GM12801 (cell line): Measurements from ENCODE around the gene AGAP1.

Experiments used
- TF ChIP-seq, protein P1 (sequence below): IDR thresholded peaks from one replicate; pipeline ENCODE4 v1.5.1; 2011; ENCODE audit warnings: control low read depth; ENCODE audit not compliant: insufficient read length; ENCODE audit errors: extremely low read depth

Gene AGAP1

DNA sequence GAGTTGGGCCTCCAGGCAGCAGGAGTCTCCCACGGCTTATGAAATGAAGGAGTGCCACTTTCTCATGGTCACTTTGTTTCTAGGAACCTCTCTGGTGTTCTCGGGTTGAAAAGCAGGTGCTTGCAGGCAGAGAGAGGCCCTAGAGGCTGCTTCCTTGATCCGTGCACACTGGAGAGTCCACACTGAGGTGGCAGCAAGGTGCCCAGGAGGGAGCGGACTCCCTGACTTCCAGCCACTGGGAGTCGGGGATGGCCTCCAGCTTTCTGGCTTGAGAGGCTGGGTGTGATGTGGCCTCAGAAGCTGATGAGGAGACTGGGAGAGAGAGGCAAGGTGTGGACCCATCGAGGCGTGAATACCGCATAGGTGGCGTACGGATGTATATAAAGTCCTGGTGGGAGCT lies 221.8 kb downstream of the AGAP1 start:
- TF ChIP-seq, protein P1, sequence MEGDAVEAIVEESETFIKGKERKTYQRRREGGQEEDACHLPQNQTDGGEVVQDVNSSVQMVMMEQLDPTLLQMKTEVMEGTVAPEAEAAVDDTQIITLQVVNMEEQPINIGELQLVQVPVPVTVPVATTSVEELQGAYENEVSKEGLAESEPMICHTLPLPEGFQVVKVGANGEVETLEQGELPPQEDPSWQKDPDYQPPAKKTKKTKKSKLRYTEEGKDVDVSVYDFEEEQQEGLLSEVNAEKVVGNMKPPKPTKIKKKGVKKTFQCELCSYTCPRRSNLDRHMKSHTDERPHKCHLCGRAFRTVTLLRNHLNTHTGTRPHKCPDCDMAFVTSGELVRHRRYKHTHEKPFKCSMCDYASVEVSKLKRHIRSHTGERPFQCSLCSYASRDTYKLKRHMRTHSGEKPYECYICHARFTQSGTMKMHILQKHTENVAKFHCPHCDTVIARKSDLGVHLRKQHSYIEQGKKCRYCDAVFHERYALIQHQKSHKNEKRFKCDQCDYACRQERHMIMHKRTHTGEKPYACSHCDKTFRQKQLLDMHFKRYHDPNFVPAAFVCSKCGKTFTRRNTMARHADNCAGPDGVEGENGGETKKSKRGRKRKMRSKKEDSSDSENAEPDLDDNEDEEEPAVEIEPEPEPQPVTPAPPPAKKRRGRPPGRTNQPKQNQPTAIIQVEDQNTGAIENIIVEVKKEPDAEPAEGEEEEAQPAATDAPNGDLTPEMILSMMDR, result no peak

DNA sequence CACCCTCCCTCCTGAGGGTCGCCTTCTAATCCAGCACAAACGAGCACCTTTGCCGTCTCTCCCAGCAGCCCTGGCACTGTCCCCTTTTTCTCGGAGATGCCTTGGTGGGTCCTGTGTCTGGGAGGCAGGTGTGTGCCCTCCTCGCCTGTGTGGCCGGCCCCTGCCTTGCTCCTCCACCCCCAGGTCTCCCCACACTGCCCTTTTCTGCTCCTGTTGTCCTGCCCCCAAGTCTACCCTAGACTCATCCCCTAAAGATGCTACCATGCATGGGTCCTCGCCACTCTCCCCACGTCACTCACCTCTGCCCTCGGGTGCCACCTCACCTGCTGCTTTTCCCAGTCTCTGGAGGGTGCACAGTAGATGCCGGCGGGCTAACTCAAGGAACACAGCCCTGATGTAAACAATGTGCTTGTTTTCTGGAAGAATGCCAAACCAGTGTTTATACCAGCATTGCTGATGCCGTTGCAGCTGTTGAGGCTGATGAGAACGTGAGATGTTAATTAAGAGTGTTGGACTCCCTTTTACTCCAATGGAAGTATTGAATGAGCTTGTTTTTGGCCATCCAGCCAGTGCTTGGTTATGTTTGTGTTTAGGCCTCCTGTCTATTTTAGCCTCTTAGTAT lies 223.1 kb downstream of the AGAP1 start:
- TF ChIP-seq, protein P1, result no peak

DNA sequence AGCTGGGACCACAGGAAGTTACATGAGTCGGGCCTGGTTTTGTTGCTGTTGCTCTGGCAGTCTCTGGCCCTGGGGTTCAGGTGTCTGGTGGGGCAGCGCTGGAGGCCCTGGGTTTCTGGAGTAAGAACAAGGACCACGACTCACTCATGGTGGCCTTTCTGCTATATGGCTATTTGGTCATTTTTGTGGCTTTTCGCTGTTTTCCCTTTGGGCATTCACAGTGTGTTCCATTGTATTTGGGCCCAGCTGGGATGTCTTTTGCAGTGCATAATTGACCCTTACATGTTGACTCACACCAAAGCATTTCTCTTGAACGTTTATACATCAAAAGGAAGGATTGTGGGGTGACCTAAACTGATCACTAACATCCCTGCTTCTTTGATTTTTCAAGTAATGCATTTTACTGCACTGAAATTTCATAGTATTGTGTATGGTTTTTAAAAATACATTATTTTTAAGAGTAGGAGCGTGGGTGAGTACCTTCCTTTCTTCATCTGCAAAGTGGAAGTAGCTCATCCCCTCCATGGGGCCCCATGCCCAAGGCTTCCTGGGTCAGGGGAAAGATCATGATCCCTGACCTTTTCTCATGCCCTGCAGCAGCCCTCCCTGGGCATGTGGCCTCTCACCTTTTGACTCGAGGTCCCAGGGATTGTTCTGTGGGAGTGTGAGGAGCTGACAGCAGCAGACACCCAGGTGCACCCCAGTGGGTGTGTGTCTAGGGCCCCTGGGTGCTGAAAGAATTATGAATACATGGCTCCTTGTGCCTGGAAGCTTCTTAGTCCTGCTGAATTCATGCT lies 225.5 kb downstream of the AGAP1 start:
- TF ChIP-seq, protein P1, result no peak

DNA sequence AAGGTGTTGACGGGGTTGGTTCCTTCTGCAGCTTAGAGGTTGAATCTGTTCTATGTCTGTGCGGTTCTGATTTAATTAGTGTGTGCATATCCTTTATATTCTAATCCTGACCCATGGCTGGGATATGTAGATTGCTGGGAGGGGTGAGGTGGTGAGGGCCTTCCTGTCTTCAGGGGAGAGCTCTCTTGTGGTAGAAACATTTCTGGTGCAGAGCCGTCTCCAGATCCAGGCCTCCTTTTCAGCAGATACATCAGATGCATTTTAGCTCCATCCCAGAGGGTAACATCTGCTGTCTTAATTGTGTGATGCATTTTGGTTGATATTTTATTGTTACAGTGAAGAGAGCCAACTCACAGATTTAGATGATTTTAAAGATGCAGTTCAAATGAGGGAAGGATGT lies 227.8 kb downstream of the AGAP1 start:
- TF ChIP-seq, protein P1, result no peak

DNA sequence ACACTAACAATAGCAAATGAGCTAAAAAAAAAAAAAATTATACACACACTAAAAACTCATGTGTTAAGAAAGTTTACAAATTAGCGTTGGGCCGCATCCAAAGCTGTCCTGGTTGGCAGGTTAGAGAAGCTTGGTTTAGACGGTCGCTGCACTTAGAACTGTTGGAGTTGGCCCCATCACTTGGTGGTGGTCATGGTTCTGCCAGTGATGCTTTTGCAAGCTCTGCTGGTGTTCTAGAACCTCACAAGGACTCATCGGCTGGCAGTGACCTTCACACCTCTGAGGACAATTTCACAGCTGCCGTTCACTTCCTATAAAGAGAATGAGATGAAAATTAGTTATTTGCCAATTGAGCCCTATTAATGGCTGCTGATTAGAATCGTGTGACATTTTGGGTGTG lies 229.0 kb downstream of the AGAP1 start:
- TF ChIP-seq, protein P1, result no peak

DNA sequence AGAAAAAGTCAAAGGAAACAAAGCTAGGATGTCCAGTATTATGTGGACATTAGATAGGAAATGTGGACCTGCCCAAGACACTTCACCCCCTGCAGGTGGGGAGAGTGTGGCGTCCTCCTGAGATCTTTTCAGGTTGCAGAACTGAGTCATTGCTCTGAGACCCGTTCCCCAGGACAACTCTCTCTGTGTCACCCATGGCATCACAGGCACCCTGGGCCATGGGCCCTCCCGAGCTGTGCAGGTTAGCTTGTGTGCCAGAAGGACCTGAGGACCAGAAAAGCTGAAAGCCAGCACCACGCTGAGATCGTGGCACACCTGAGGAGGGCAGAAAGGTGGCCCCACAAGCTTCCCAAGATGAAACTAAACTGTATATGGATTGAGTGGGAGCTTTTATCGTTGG lies 229.5 kb downstream of the AGAP1 start:
- TF ChIP-seq, protein P1, result no peak

DNA sequence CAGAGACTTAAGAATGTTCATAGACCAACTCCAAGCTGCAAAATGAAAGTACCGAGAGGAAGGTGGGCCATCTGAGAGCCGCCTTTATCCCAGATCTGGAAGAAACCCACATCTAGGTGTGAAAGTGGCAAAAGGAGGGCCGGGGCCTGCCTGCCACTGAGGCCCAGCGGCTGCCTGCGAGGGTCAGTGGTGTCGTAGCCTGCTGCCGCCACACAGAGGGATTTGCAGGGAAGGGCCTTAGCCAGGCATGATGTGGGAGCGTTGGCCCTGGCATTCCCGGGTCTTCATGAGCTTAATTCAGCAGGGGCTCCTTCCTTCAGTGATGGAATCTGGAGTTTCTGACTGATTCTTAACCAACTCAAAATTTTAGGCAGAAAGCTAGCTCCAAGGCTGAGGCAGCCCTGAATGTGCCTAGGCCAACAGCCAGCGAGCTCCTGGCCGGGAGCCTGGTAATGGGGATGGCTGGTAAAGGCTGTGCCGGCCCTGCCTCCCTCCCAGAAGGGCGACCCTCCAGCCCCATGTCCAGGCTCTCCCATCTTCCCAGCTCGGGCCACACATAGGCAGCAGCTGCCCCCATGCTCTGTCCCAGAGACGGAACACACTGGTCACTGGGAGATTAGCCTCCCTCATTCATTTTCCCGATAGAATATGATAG lies 230.1 kb downstream of the AGAP1 start:
- TF ChIP-seq, protein P1, result no peak
